Thyroid gland (tissue), 4 donors: Measurements from ENCODE around the gene NR6A1.

Experiments used
- POLR2A ChIP-seq, 2 donors: fragments of 450-650 bp; IDR thresholded peaks; one replicate each; pipeline ENCODE4 v1.6.1; 2017; ENCODE audit warnings: antibody characterized with exemption in 2 of 2, mild to moderate bottlenecking in 2 of 2, moderate library complexity in 1 of 2
- TF ChIP-seq, protein P1 (sequence below), 6 experiments: fragments of 200-600 bp in 3 of 6; fragments of 450-650 bp in 3 of 6; sonication (generic) in 3 of 6; IDR thresholded peaks; one replicate each; pipeline ENCODE4 v1.5.1; 2016 to 2019; ENCODE audit warnings: antibody characterized with exemption in 6 of 6, mild to moderate bottlenecking in 2 of 6, inconsistent platforms in 1 of 6, moderate library complexity in 1 of 6

DNA sequence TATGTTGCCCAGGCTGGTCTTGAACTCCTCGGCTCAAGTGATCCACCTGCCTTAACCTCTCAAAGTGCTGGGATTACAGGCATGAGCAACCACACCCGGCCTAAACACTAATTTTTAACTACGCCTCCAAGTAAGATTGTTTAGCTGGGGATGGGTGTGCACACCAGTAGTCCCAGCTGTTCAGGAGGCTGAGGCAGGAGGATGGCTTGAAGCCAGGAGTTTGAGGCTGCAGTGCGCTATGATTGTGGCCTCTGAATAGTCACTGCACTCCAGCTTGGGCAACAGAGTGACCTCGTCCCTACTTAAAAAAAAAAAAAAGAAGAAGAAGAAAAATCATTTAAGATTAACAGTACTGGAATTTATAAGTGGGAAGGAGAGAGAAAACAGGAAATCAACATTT lies 173.1 kb downstream of the NR6A1 start:
- no peak for TF ChIP-seq POLR2A (IDR thresholded peaks at IDR 0.05)
- TF ChIP-seq, protein P1, sequence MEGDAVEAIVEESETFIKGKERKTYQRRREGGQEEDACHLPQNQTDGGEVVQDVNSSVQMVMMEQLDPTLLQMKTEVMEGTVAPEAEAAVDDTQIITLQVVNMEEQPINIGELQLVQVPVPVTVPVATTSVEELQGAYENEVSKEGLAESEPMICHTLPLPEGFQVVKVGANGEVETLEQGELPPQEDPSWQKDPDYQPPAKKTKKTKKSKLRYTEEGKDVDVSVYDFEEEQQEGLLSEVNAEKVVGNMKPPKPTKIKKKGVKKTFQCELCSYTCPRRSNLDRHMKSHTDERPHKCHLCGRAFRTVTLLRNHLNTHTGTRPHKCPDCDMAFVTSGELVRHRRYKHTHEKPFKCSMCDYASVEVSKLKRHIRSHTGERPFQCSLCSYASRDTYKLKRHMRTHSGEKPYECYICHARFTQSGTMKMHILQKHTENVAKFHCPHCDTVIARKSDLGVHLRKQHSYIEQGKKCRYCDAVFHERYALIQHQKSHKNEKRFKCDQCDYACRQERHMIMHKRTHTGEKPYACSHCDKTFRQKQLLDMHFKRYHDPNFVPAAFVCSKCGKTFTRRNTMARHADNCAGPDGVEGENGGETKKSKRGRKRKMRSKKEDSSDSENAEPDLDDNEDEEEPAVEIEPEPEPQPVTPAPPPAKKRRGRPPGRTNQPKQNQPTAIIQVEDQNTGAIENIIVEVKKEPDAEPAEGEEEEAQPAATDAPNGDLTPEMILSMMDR (IDR thresholded peaks at IDR 0.05): no peak
